DND-41 (cell line): ENCODE results near the gene RABL6.

Experiments
- EZH2 ChIP-seq: IDR thresholded peaks from 3 replicates; pipeline ENCODE4 v1.6.1; 2012; ENCODE audit warnings: borderline replicate concordance, low read depth, mild to moderate bottlenecking, moderate library complexity, low read length, inconsistent platforms; ENCODE audit not compliant: severe bottlenecking
- TF ChIP-seq, protein P1 (sequence below): IDR thresholded peaks from 2 replicates; pipeline ENCODE4 v1.5.1; 2012; ENCODE audit warnings: borderline replicate concordance, low read length, moderate library complexity, mild to moderate bottlenecking; ENCODE audit not compliant: poor library complexity, severe bottlenecking; ENCODE audit errors: extremely low read depth

DNA sequence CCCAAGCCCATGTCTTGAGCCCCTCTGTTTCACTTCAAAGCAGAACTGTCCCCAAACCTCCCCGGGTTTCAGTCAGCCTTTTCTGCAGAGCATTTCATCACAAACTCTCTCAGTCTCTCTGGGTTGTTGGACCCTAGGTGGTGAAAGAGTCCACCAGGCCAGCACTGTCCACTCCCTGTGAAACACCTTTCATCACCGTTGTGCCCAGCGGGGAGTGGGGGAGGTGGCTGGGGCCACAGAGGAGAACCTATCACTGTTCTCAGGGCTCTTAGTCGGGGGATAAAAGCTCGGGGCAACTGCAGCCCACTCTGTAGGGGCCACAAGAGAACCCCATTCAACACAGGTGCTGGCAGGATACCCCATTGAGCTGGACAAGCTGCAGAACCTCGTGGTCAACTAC lies 5.4 kb upstream of the RABL6 start:
- TF ChIP-seq, protein P1, sequence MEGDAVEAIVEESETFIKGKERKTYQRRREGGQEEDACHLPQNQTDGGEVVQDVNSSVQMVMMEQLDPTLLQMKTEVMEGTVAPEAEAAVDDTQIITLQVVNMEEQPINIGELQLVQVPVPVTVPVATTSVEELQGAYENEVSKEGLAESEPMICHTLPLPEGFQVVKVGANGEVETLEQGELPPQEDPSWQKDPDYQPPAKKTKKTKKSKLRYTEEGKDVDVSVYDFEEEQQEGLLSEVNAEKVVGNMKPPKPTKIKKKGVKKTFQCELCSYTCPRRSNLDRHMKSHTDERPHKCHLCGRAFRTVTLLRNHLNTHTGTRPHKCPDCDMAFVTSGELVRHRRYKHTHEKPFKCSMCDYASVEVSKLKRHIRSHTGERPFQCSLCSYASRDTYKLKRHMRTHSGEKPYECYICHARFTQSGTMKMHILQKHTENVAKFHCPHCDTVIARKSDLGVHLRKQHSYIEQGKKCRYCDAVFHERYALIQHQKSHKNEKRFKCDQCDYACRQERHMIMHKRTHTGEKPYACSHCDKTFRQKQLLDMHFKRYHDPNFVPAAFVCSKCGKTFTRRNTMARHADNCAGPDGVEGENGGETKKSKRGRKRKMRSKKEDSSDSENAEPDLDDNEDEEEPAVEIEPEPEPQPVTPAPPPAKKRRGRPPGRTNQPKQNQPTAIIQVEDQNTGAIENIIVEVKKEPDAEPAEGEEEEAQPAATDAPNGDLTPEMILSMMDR: no peak
- TF ChIP-seq EZH2: no peak
